Astrocyte of the cerebellum (primary cell): ENCODE measurements around the gene RPUSD1.
A peak's percentile ranks its signal among the peaks of the same experiment; 100 is the strongest.

ENCODE experiments used
- DNase-seq: peaks from one replicate; pipeline ENCODE4 v3.0.0-alpha.2; 2011; ENCODE audit warnings: low read depth
- H3K4me3 ChIP-seq: 2 replicates; pipeline ENCODE4 v1.5.1; 2011; ENCODE audit warnings: mild to moderate bottlenecking, low read depth, low read length, moderate library complexity
- CTCF ChIP-seq: IDR thresholded peaks from 2 replicates; pipeline ENCODE4 v1.5.1; 2012; ENCODE audit warnings: low read length, low read depth, moderate library complexity, mild to moderate bottlenecking; ENCODE audit errors: missing control alignments
- in situ Hi-C: cut with HindIII; loops from 2 replicates; pipeline ENCODE4 v1.10.0; 2017; ENCODE audit warnings: low sequenced_read_pairs

The RPUSD1 gene

GRCh38 chr16:741986-742629, 46.1 kb downstream of the RPUSD1 start:
- no peak overlapping the region for H3K4me3 ChIP-seq
- no peak for TF ChIP-seq CTCF
- in situ Hi-C loops, result no loop called here
- no peak for DNase-seq

GRCh38 chr16:740764-741505, 47.2 kb downstream of the RPUSD1 start, which contains the start of gene CIAO3:
Gene CIAO3 (minus strand): TSS chr16:740997. CDS start chr16:740985, 12 bp downstream.
- DNase-seq, result peak; percentile 69
- H3K4me3 ChIP-seq, result peak within 1 kb of the TSS; percentile 91
- TF ChIP-seq CTCF, result peak; percentile 78
- in situ Hi-C loops, result no loop called here

GRCh38 chr16:740459-740763, 47.8 kb downstream of the RPUSD1 start:
- H3K4me3 ChIP-seq, result peak overlapping the region; percentile 91
- DNase-seq, result no peak
- in situ Hi-C loops, result no loop called here
- TF ChIP-seq CTCF, result no peak

GRCh38 chr16:739560-740458, 48.4 kb downstream of the RPUSD1 start:
- peak overlapping the region; percentile 91 for H3K4me3 ChIP-seq
- no peak for TF ChIP-seq CTCF
- in situ Hi-C loops, result no loop called here
- no peak for DNase-seq

- no peak overlapping the region for H3K4me3 ChIP-seq
- in situ Hi-C loops, result no loop called here
- TF ChIP-seq CTCF, result no peak
- no peak for DNase-seq
Observed at GRCh38 chr16:736936-737481, 51.2 kb downstream of the RPUSD1 start.

GRCh38 chr16:735982-736453, 52.2 kb downstream of the RPUSD1 start:
- DNase-seq, result no peak
- H3K4me3 ChIP-seq, result no peak overlapping the region
- in situ Hi-C loops, result no loop called here
- no peak for TF ChIP-seq CTCF
